GM12892 (cell line): ENCODE results near the gene RBFOX1.

Source experiments
- POLR2A ChIP-seq: IDR thresholded peaks from 2 replicates; pipeline ENCODE4 v1.6.1; 2011; ENCODE audit warnings: low read depth, low read length, control low read depth
- POLR2AphosphoS5 ChIP-seq: IDR thresholded peaks from 2 replicates; pipeline ENCODE4 v1.6.1; 2011; ENCODE audit warnings: low read depth, low read length, control low read depth
- TAF1 ChIP-seq: IDR thresholded peaks from 2 replicates; pipeline ENCODE4 v1.6.1; 2011; ENCODE audit warnings: low read depth, mild to moderate bottlenecking, control low read depth, low read length, borderline replicate concordance

DNA sequence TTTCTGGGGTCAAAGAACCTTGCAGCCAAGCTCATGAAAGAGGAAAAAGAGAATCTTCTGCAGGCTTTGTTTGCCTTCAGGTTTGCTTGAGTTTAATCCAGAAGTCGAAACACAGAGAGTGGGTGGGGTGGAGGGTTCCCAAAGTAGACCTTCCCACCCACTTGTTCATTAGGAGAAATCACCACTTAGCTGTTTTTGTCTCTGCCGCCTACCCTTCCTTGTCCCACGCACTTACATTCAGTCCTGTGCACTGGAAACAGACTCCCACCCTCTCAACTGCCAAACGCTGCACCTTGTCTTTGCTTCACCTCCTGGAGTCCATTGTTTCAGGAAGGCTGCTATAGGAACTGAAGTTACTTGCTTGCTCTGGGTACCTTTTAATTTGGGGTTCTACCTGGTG, 38.6 kb upstream of the RBFOX1 start:
- TF ChIP-seq POLR2A (no peak), POLR2AphosphoS5 (no peak), TAF1 (no peak)
